Stromal cell of bone marrow (primary cell): ENCODE data around the gene AKAP13.

ENCODE experiments used
- DNase-seq: peaks from one replicate; pipeline ENCODE4 v3.0.0-alpha.2; 2012; ENCODE audit warnings: low read depth

AKAP13 gene

GRCh38 chr15:85770096-85771041 is 390.0 kb downstream of the AKAP13 start:
- no peak for DNase-seq

- DNase-seq = no peak
These were observed 390.9 kb downstream of the AKAP13 start for GRCh38 chr15:85771271-85771670.

- DNase-seq = peak; percentile 31
These were observed 391.5 kb downstream of the AKAP13 start for GRCh38 chr15:85771781-85772445.

GRCh38 chr15:85772668-85773067 is 392.3 kb downstream of the AKAP13 start:
- DNase-seq = no peak

- no peak for DNase-seq
These were observed 392.8 kb downstream of the AKAP13 start for GRCh38 chr15:85773249-85773648.

- no peak for DNase-seq
These were observed 393.6 kb downstream of the AKAP13 start for GRCh38 chr15:85773970-85774369.

GRCh38 chr15:85777250-85778106 is 397.1 kb downstream of the AKAP13 start:
- DNase-seq = no peak

GRCh38 chr15:85778107-85778776 is 397.8 kb downstream of the AKAP13 start:
- DNase-seq = no peak

- no peak for DNase-seq
These were observed 398.8 kb downstream of the AKAP13 start for GRCh38 chr15:85779249-85779648.

GRCh38 chr15:85780225-85780985 is 400.0 kb downstream of the AKAP13 start:
- no peak for DNase-seq

GRCh38 chr15:85781099-85781498 is 400.7 kb downstream of the AKAP13 start:
- no peak for DNase-seq

GRCh38 chr15:85782064-85782463 is 401.7 kb downstream of the AKAP13 start:
- DNase-seq = no peak

GRCh38 chr15:85785887-85786780 is 405.7 kb downstream of the AKAP13 start:
- no peak for DNase-seq

- no peak for DNase-seq
These were observed 406.3 kb downstream of the AKAP13 start for GRCh38 chr15:85786781-85787114.

- no peak for DNase-seq
These were observed 408.5 kb downstream of the AKAP13 start for GRCh38 chr15:85788771-85789495.

- DNase-seq = no peak
These were observed 409.1 kb downstream of the AKAP13 start for GRCh38 chr15:85789496-85789875.

GRCh38 chr15:85792102-85792731 is 411.8 kb downstream of the AKAP13 start:
- DNase-seq = no peak

- DNase-seq = no peak
These were observed 412.6 kb downstream of the AKAP13 start for GRCh38 chr15:85792912-85793590.
